CD4-positive, alpha-beta T cell (primary cell): ENCODE measurements around the gene DIP2C. TPM values are rescaled to one million over a fixed set of nuclear protein-coding genes. Genes with fewer than 3 reads are reported as not detected.

Experiments used
- ATAC-seq: fragments of 200-7000 bp; cut with Tn5 transposase; one replicate; pipeline ENCODE4 v1.10.0; 2022; ENCODE audit warnings: mild to moderate bottlenecking; ENCODE audit not compliant: poor library complexity
- CTCF ChIA-PET: fragments of 350-600 bp; sonication (Branson Sonifier 250); formaldehyde crosslinking; loops from one replicate; lab custom pipeline; 2021; ENCODE audit warnings: antibody characterized with exemption, inconsistent platforms; lab: Charles Lee
- POLR2A ChIA-PET: fragments of 350-600 bp; sonication (Branson Sonifier 250); formaldehyde crosslinking; loops from one replicate; lab custom pipeline; 2021; ENCODE audit warnings: antibody characterized with exemption, inconsistent platforms; lab: Charles Lee
- DNase-seq, 14 experiments: peaks; one replicate each; pipeline ENCODE4 v3.0.0-alpha.2; 2013 to 2020; ENCODE audit warnings: mixed read lengths in 2 of 14
- H3K27ac ChIP-seq, 2 donors: one replicate each; pipeline versions ENCODE4 v1.5.1 to v1.7.0; 2013; ENCODE audit warnings: low read length in 2 of 2, low read depth in 1 of 2, mild to moderate bottlenecking in 1 of 2
- H3K27me3 ChIP-seq, 2 experiments: 1 replicate in 1 of 2; 2 replicates in 1 of 2; pipeline versions ENCODE4 v1.6.1 to v1.7.0; 2013; ENCODE audit warnings: low read length in 2 of 2, control low read depth in 1 of 2, mild to moderate bottlenecking in 1 of 2, moderate library complexity in 1 of 2; ENCODE audit not compliant: insufficient read depth in 2 of 2, control insufficient read depth in 1 of 2
- H3K36me3 ChIP-seq: one replicate; pipeline ENCODE4 v1.6.1; 2013; ENCODE audit warnings: low read length, control low read depth; ENCODE audit not compliant: insufficient read depth
- H3K4me1 ChIP-seq: one replicate; pipeline ENCODE4 v1.6.1; 2013; ENCODE audit warnings: low read length, control low read depth; ENCODE audit not compliant: insufficient read depth
- H3K4me3 ChIP-seq: one replicate; pipeline ENCODE4 v1.5.1; 2013; ENCODE audit warnings: mild to moderate bottlenecking, low read length, moderate library complexity
- H3K9me3 ChIP-seq, 2 experiments: 1 replicate in 1 of 2; 2 replicates in 1 of 2; pipeline versions ENCODE4 v1.6.1 to v1.7.0; 2013; ENCODE audit warnings: low read length in 2 of 2, mild to moderate bottlenecking in 2 of 2, control low read depth in 1 of 2, moderate library complexity in 1 of 2; ENCODE audit not compliant: control insufficient read depth in 1 of 2, insufficient read depth in 1 of 2
- H3K27ac Mint-ChIP-seq: one replicate; pipeline ENCODE4 v1.8.0; 2020; ENCODE audit warnings: mixed read lengths
- H3K27me3 Mint-ChIP-seq: one replicate; pipeline ENCODE4 v1.8.0; 2021; ENCODE audit warnings: mixed read lengths
- H3K36me3 Mint-ChIP-seq: one replicate; pipeline ENCODE4 v1.8.0; 2021; ENCODE audit warnings: low read depth, mixed read lengths
- H3K4me1 Mint-ChIP-seq: one replicate; pipeline ENCODE4 v1.8.0; 2021; ENCODE audit warnings: low read depth, mixed read lengths
- H3K4me3 Mint-ChIP-seq: one replicate; pipeline ENCODE4 v1.8.0; 2020; ENCODE audit warnings: mild to moderate bottlenecking, mixed read lengths
- H3K9me3 Mint-ChIP-seq: one replicate; pipeline ENCODE4 v1.8.0; 2020; ENCODE audit warnings: mixed read lengths
- intact Hi-C, 2 experiments: fragments of 100-400 bp; cut with DNase I in 1 of 2; cut with micrococcal nuclease in 1 of 2; formaldehyde crosslinking; loops; one replicate each; pipeline versions ENCODE4 v1.15.1 to v1.9.0; 2023 to 2025; cut with DNase I, micrococcal nuclease
- total RNA-seq, 174 experiments: library from RNA in 2 of 174; stranded (reverse) in 2 of 174; gene quantifications; one replicate each; pipeline ENCODE4 v1.2.3 and lab custom pipeline; 2021 to 2026
- TF ChIP-seq, protein P1 (sequence below): fragments of 200-600 bp; IDR thresholded peaks from one replicate; pipeline ENCODE4 v1.8.0; 2022; ENCODE audit warnings: antibody characterized with exemption, mild to moderate bottlenecking

Gene DIP2C
- total RNA-seq, 2 experiments from 2014 or later = 4.1 TPM

DNA sequence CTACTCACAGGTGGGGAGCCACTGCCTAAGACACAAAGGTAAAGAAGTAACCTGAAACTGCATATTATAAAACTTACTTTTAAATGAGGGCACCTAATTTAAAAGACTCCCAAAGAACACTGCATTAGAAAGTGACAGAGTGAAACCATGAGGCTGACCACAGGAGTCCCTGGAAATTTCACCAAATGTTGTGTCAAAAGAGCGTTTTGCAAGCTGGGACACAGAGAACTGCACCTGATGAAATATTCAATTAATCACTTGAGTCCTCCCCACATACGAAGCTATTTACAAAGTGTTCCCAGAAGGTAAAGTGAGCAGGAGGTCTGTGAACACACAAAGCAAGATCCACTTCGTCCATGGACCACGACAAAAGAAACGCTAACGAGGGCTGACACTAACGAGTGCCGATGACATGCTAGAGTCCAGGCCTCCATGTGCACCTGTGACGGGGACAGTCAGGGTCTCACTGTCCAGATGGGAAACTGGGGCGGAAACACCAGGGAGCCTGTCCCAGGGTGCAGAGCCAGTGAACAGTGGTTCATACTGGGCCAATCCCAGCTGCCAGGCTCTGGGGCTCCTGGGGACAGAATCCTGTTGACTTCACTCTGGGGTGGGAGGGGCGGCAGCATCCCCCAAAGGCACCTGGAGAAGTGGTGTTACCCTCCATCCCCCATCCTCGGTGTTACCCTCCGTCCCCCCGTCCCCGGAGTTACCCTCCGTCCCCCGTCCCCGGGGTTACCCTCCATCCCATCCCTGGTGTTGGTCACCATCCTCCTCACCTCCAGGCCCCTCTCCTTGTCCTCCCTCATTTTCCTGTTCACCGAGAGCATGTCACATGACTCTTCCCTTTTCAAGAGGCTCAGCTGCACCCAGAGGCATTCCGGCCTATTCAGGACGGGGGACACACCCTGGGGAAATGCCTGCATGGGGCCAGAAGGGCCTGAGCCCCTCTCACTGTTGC, 63.4 kb downstream of the DIP2C start:
- ChIA-PET CTCF (no interaction called here), POLR2A (no interaction called here)
- Histone ChIP-seq H3K9me3 (peaks cover 0 to 15% of the 10 kb centered on the region in 2 experiments), H3K27me3 (peaks cover 0 to 7% of the 10 kb centered on the region in 2 experiments), H3K27ac (no peak overlapping the region), H3K4me1 (no peaks in the 10 kb centered on the region), H3K36me3 (no peaks in the 10 kb centered on the region), H3K4me3 (no peak overlapping the region)
- DNase-seq (no peak), ATAC-seq (no peak)
- H3K27ac Mint-ChIP-seq = no peak overlapping the region
- H3K4me3 Mint-ChIP-seq = no peak overlapping the region
- intact Hi-C loops = no loop called here
- no peaks in the 10 kb centered on the region for H3K4me1 Mint-ChIP-seq
- no peaks in the 10 kb centered on the region for H3K9me3 Mint-ChIP-seq
- H3K36me3 Mint-ChIP-seq = no peaks in the 10 kb centered on the region
- TF ChIP-seq, protein P1, sequence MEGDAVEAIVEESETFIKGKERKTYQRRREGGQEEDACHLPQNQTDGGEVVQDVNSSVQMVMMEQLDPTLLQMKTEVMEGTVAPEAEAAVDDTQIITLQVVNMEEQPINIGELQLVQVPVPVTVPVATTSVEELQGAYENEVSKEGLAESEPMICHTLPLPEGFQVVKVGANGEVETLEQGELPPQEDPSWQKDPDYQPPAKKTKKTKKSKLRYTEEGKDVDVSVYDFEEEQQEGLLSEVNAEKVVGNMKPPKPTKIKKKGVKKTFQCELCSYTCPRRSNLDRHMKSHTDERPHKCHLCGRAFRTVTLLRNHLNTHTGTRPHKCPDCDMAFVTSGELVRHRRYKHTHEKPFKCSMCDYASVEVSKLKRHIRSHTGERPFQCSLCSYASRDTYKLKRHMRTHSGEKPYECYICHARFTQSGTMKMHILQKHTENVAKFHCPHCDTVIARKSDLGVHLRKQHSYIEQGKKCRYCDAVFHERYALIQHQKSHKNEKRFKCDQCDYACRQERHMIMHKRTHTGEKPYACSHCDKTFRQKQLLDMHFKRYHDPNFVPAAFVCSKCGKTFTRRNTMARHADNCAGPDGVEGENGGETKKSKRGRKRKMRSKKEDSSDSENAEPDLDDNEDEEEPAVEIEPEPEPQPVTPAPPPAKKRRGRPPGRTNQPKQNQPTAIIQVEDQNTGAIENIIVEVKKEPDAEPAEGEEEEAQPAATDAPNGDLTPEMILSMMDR = no peak
- H3K27me3 Mint-ChIP-seq = peaks cover 38% of the 10 kb centered on the region

- Histone ChIP-seq H3K36me3 (no peaks in the 10 kb centered on the region), H3K27ac (no peak overlapping the region), H3K9me3 (peaks cover 0 to 9% of the 10 kb centered on the region in 2 experiments), H3K27me3 (peaks cover 0 to 7% of the 10 kb centered on the region in 2 experiments), H3K4me1 (no peaks in the 10 kb centered on the region), H3K4me3 (no peak overlapping the region)
- no peaks in the 10 kb centered on the region for H3K9me3 Mint-ChIP-seq
- H3K36me3 Mint-ChIP-seq = no peaks in the 10 kb centered on the region
- H3K4me1 Mint-ChIP-seq = peaks cover 1% of the 10 kb centered on the region
- DNase-seq = no peak
- peaks cover 45% of the 10 kb centered on the region for H3K27me3 Mint-ChIP-seq
- ATAC-seq = no peak
- H3K27ac Mint-ChIP-seq = no peak overlapping the region
- H3K4me3 Mint-ChIP-seq = no peak overlapping the region
- POLR2A ChIA-PET = no interaction called here
- TF ChIP-seq, protein P1 = no peak
- intact Hi-C loops = no loop called here
- CTCF ChIA-PET = no interaction called here
Observed at GRCh38 chr10:625333-625696, 64.2 kb downstream of the DIP2C start.

GRCh38 chr10:624605-625332, 64.7 kb downstream of the DIP2C start:
- POLR2A ChIA-PET = no interaction called here
- Histone ChIP-seq H3K4me3 (no peak overlapping the region), H3K4me1 (no peaks in the 10 kb centered on the region), H3K36me3 (no peaks in the 10 kb centered on the region), H3K27ac (no peak overlapping the region), H3K9me3 (peaks cover 0 to 10% of the 10 kb centered on the region in 2 experiments), H3K27me3 (peaks cover 0 to 7% of the 10 kb centered on the region in 2 experiments)
- CTCF ChIA-PET = no interaction called here
- H3K4me3 Mint-ChIP-seq = no peak overlapping the region
- H3K27ac Mint-ChIP-seq = no peak overlapping the region
- DNase-seq (no peak), ATAC-seq (no peak)
- H3K36me3 Mint-ChIP-seq = no peaks in the 10 kb centered on the region
- peaks cover 48% of the 10 kb centered on the region for H3K27me3 Mint-ChIP-seq
- TF ChIP-seq, protein P1 = no peak
- peaks cover 5% of the 10 kb centered on the region for H3K4me1 Mint-ChIP-seq
- intact Hi-C loops = no loop called here
- H3K9me3 Mint-ChIP-seq = no peaks in the 10 kb centered on the region
